Aorta (tissue), 5 donors: ENCODE results near the gene CBX2. TPM values are rescaled to one million over a fixed set of nuclear protein-coding genes. Genes with fewer than 3 reads are reported as not detected.

Experiments used
- ATAC-seq: fragments of 200-7000 bp; cut with Tn5 transposase; one replicate; pipeline ENCODE4 v1.9.1; 2022; ENCODE audit warnings: moderate library complexity; ENCODE audit not compliant: low FRiP score
- DNase-seq, 2 donors: peaks; one replicate each; pipeline ENCODE4 v3.0.0-alpha.2; 2020
- H3K27ac ChIP-seq, 2 donors: one replicate each; pipeline ENCODE4 v1.5.1; 2013; ENCODE audit warnings: low read length in 2 of 2, mild to moderate bottlenecking in 2 of 2, moderate library complexity in 2 of 2, control low read depth in 1 of 2, inconsistent platforms in 1 of 2, low read depth in 1 of 2
- H3K27me3 ChIP-seq, 2 donors: one replicate each; pipeline ENCODE4 v1.6.1; 2013; ENCODE audit warnings: control low read depth in 1 of 2, low read length in 1 of 2, mild to moderate bottlenecking in 1 of 2, moderate library complexity in 1 of 2; ENCODE audit not compliant: insufficient read depth in 2 of 2, control insufficient read depth in 1 of 2
- H3K36me3 ChIP-seq, 2 donors: one replicate each; pipeline ENCODE4 v1.6.1; 2013; ENCODE audit warnings: control low read depth in 1 of 2, low read length in 1 of 2, mild to moderate bottlenecking in 1 of 2; ENCODE audit not compliant: insufficient read depth in 2 of 2, control insufficient read depth in 1 of 2
- H3K4me1 ChIP-seq, 2 donors: one replicate each; pipeline ENCODE4 v1.6.1; 2013; ENCODE audit warnings: low read length in 2 of 2, control low read depth in 1 of 2, mild to moderate bottlenecking in 1 of 2, moderate library complexity in 1 of 2; ENCODE audit not compliant: insufficient read depth in 2 of 2, control insufficient read depth in 1 of 2
- H3K4me3 ChIP-seq, 2 donors: one replicate each; pipeline ENCODE4 v1.5.1; 2013; ENCODE audit warnings: low read length in 2 of 2, control low read depth in 1 of 2, mild to moderate bottlenecking in 1 of 2
- H3K9me3 ChIP-seq: one replicate; pipeline ENCODE4 v1.6.1; 2013; ENCODE audit warnings: mild to moderate bottlenecking, low read length; ENCODE audit not compliant: control insufficient read depth
- WGBS, 2 donors: extraction: QIAGEN DNeasy Blood & Tissue Kit; methylation state at CpG; one replicate each; pipeline ENCODE4 v1.1.7; 2013; 5-methylcytosine and 5-hydroxymethylcytosine counted together
- intact Hi-C, 2 donors: fragments of 100-400 bp; cut with DNase I; formaldehyde crosslinking; loops; one replicate each; pipeline versions ENCODE4 v1.14.2 to v1.15.0; 2022
- long read RNA-seq, 2 donors: library from polyadenylated mRNA; unstranded; transcript quantifications; one replicate each; pipeline ENCODE4 v2.0.0, GENCODE V29; 2020 to 2021
- polyA plus RNA-seq, 2 donors: library from polyadenylated mRNA; stranded (reverse); fragments of 200-250 nt; gene quantifications; one replicate each; pipeline ENCODE4 v1.2.3, GENCODE V29; 2013
- total RNA-seq, 2 donors: library from RNA; stranded (reverse); fragmentation: NEBNext Ultra II Directional; extraction: Animal tissue kit (Norgen Biotek cat#: 25700); gene quantifications; one replicate each; pipeline ENCODE4 v1.2.1, GENCODE V29; 2021
- donor health status: healthy with polysubstance abuse.
- donor health status: Bipolar disorder and iron deficiency.
- donor health status: DM: no; HTN: no; CAD: no.
- donor health status: DM: no; HTN: no; CAD: no.
- donor health status: DM: yes; HTN: yes; CAD: no.

The CBX2 gene
- total RNA-seq = 1 to 10 TPM; 1.2 to 4.5 TPM
- polyA plus RNA-seq = not detected
- long read RNA-seq, donor 1, partial matches to known transcripts = 0 of 3 reads
- long read RNA-seq, donor 1, other reads (novel, unspliced or antisense) = 3 of 3 reads
- long read RNA-seq, donor 2, partial matches to known transcripts = 0 of 2 reads
- long read RNA-seq, donor 2, other reads (novel, unspliced or antisense) = 2 of 2 reads

DNA sequence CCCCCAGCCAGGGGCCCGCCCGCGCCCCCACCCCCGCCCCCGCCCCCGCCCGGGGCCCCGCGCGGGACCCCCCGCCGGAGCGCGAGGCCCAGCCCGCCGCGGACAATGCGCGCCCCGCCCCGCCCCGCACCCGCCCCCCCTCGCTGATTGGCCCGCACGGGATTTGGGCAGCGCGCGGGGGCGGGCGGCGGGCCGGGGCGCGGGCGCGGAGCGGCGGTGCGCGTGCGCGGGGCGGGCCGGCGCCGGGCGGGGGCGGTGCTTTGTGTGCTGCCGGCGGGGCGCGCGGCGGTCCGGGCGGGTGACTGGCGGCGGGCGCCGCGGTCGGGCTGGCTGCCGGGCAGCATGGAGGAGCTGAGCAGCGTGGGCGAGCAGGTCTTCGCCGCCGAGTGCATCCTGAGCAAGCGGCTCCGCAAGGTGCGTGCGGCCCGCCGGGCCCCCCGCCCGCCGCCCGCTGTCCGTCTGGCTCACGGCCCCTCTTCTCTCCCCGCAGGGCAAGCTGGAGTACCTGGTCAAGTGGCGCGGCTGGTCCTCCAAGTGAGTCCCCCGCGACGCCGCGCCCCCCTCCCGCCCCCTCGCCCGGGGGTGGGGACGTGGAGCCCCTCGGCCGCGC lies at the start of gene CBX2:
Gene CBX2, plus strand, starts transcription at position 255 of the 610 bp plus-strand sequence. Its CDS starts 88 bp downstream, at position 343.
- Histone ChIP-seq H3K27me3 (peaks cover 0 to 2% of the 10 kb centered on the region in 2 donors), H3K36me3 (no peaks in the 10 kb centered on the region), H3K4me3 (peak within 1 kb of the TSS; percentile 37 to 41), H3K27ac (no peak within 1 kb of the TSS), H3K9me3 (no peaks in the 10 kb centered on the region), H3K4me1 (no peaks in the 10 kb centered on the region)
- ATAC-seq = peak; percentile 65
- intact Hi-C loops = loop anchor here in 1 of 2 donors (5.0 kb wide), 1 partner anchor 51 kb away; no protein-coding TSS in a partner anchor
- WGBS, 2 donors = 1% methylated on average over 33 to 96 of the region's 96 CpGs
- DNase-seq = peak; percentile 84 to 94

DNA sequence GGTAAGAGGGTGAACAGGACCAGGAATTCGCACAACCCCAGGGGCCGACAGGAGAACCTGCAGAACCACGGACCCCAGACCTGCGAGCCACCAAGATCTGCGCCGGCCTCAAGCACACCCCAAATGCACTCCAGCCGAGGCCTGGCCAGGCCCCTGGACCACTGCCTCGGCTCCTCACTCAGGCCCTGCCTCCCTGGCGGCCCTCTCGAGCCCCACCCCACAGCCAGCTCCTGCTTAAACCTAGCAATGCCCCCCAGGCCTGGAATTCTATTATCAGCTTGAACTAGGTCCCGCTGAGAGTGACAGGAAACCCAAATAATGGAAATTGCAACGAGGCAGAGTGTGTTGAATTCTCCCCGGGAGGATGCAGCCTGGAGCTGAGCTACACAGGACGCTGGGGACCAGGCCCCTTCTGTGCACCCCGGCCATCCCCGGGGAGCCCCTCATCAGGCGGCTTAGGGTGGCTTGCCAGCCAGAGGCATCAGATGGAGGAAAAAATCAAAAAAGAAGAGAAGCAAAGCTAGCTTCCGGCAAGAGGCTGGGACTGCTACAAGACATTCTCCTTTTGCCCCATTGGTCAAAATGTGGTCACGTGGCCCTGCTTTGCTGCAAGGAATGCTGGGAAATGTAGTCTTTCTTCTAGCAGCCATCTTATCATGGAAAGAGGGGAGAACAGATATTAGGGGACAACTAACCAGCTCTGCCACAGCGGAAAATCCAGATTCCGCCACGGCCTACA lies 49.6 kb upstream of the CBX2 start:
- no peaks in the 10 kb centered on the region for H3K9me3 ChIP-seq
- H3K27me3 ChIP-seq = no peaks in the 10 kb centered on the region
- WGBS, 2 donors = 29 to 38% methylated on average over 16 to 22 of the region's 22 CpGs
- peak; percentile 87 for DNase-seq
- no peaks in the 10 kb centered on the region for H3K4me1 ChIP-seq
- H3K4me3 ChIP-seq = peak overlapping the region; percentile 5 to 29
- intact Hi-C loops = loop anchor here in 1 of 2 donors (5.0 kb wide), 1 partner anchor 49 kb away; the partner anchor contains the start of gene CBX2
- no peaks in the 10 kb centered on the region for H3K36me3 ChIP-seq
- H3K27ac ChIP-seq = no peak overlapping the region
- peak; percentile 81 for ATAC-seq

DNA sequence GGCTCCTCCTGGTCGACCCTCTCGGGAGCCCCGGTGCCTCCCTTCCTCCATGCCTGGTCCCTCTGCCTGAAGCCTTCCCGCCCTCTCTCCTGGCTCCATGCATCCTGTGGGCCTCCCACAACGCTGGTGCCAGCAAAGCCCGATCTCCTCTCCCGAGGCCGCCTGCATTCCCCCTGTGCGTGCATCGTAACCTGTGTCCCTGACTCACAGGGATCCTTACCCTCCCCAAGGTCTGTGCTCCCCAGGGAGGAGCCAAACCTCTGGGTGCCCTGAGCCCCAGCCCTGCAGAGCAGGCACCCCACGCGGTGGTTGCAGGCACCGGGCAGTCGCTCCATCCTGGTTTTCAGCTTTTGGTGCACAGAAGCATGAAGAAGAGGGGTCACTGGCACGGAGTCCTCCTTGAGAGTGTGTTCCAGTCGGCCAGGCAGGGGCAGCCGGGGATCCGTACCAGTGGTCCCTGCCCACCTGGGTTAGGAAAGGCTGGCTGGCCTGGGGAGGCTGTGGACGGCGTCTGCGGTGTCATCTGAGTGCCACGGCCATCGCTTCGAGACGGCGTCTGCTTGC lies 49.0 kb upstream of the CBX2 start:
- 71 to 72% methylated on average over 23 to 26 of the region's 26 CpGs for WGBS, 2 donors
- ATAC-seq = peak; percentile 34

DNA sequence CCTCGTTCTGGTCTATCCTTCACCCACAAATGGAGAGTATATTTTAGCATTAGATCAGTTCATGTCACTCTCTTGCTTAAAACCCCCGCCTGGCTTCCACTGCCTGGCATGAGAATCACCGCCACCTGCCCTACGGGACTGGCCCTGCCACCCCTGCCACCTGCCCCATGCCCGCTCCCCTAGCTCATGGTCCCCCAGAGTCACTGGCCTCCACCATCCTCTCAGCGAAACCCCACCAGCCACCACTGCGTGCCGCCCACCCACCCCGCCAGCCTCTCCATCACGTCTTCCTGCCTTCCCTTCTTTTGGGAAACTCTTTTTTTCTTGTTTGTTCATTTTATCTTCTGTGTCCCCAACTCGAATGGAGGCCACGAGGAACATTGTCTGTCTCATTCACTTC lies 48.2 kb upstream of the CBX2 start:
- no peaks in the 10 kb centered on the region for H3K9me3 ChIP-seq
- no peak overlapping the region for H3K4me3 ChIP-seq
- no peaks in the 10 kb centered on the region for H3K4me1 ChIP-seq
- H3K27ac ChIP-seq = no peak overlapping the region
- intact Hi-C loops = loop anchor here in 1 of 2 donors (5.0 kb wide), 1 partner anchor 48 kb away; the partner anchor contains the start of gene CBX2
- WGBS, 2 donors = 94% methylated on average over 12 of the region's 12 CpGs
- DNase-seq (no peak), ATAC-seq (no peak)
- H3K36me3 ChIP-seq = no peaks in the 10 kb centered on the region
- H3K27me3 ChIP-seq = no peaks in the 10 kb centered on the region

More for the DNA sequence above, 49.0 kb upstream of the CBX2 start:
- DNase-seq = peak in 1 of 2 donors; percentile 47
- no peaks in the 10 kb centered on the region for H3K4me1 ChIP-seq
- no peak overlapping the region for H3K4me3 ChIP-seq
- no peaks in the 10 kb centered on the region for H3K27me3 ChIP-seq
- H3K27ac ChIP-seq = no peak overlapping the region
- no peaks in the 10 kb centered on the region for H3K36me3 ChIP-seq
- intact Hi-C loops = loop anchor here in 1 of 2 donors (5.0 kb wide), 1 partner anchor 48 kb away; the partner anchor contains the start of gene CBX2
- H3K9me3 ChIP-seq = no peaks in the 10 kb centered on the region

DNA sequence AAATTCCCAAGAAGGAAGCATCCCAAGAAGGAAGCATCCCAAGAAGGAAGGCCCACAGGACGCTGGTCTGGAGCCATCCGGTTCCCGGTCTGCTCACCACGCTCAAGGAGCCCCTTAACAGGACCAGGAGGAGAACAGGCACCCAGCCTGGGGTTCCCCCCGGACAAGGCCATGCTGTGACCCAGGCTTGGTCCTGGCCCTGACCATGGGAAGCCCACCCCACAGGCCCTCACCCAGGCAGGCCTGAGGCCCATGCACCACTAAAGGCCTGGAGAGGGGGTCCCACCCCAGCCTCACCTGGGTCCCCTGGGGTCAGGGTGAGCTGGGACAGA lies 47.5 kb upstream of the CBX2 start:
- no peak overlapping the region for H3K4me3 ChIP-seq
- DNase-seq (no peak), ATAC-seq (peak; percentile 17)
- H3K9me3 ChIP-seq = no peaks in the 10 kb centered on the region
- 95 to 97% methylated on average over 5 of the region's 5 CpGs for WGBS, 2 donors
- H3K27me3 ChIP-seq = no peaks in the 10 kb centered on the region
- H3K4me1 ChIP-seq = no peaks in the 10 kb centered on the region
- intact Hi-C loops = no loop called here
- H3K36me3 ChIP-seq = no peaks in the 10 kb centered on the region
- no peak overlapping the region for H3K27ac ChIP-seq

DNA sequence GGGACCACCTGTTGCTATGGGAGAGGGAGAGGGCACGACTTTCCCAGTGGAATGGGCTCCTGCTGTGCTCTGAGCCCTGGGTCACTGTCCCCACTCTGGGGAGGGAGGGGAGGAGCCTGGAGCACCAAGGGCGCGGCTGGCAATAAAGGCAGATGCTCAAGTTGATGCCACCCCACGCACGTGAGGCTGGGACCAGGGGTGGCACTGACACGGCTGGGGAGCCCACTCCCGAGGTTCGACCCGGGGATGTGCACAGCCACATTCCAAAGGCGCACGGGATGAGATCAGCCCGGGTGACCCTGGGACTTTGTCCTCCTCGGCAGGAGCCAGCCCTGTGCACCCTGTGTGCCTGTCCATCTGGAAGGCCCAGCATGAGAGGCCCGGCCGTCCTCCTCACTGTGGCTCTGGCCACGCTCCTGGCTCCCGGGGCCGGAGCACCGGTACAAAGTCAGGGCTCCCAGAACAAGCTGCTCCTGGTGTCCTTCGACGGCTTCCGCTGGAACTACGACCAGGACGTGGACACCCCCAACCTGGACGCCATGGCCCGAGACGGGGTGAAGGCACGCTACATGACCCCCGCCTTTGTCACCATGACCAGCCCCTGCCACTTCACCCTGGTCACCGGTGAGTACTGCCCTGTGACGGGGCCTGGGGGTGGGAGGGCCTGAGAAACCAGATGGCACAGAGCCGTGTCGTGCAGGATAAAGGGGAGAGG lies 47.0 kb upstream of the CBX2 start, which contains the start of gene ENPP7:
Gene ENPP7, plus strand, starts transcription at position 175 of the 715 bp plus-strand sequence. Its CDS starts 197 bp downstream, at position 372.
- no peak for ATAC-seq
- intact Hi-C loops = no loop called here
- H3K4me3 ChIP-seq = no peak within 1 kb of the TSS
- no peak for DNase-seq
- no peak within 1 kb of the TSS for H3K27ac ChIP-seq
- no peaks in the 10 kb centered on the region for H3K36me3 ChIP-seq
- H3K27me3 ChIP-seq = no peaks in the 10 kb centered on the region
- 89 to 91% methylated on average over 31 to 33 of the region's 33 CpGs for WGBS, 2 donors
- no peaks in the 10 kb centered on the region for H3K4me1 ChIP-seq
- no peaks in the 10 kb centered on the region for H3K9me3 ChIP-seq

DNA sequence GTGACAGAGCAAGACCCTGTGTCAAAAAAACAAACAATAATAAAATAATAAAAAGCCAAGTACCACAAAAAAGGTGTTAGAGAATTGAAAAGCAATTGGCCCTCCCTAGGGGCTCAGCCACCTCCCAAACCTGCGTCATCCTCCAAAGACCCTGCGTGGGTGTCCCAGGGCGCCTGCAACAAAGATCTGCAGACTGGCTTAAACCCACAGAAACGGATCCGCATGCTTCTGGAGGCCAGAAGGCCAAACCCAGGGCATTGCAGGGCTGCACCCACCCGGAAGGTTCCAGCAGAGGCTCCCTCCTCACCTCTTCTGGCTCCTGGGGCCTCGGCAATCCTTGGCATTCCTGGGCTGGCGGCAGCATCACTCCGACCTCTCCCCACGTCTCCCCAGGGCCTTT lies 45.7 kb upstream of the CBX2 start:
- intact Hi-C loops = no loop called here
- H3K36me3 ChIP-seq = no peaks in the 10 kb centered on the region
- 87 to 94% methylated on average over 10 of the region's 10 CpGs for WGBS, 2 donors
- ATAC-seq = no peak
- no peak for DNase-seq
- H3K9me3 ChIP-seq = no peaks in the 10 kb centered on the region
- no peaks in the 10 kb centered on the region for H3K4me1 ChIP-seq
- H3K4me3 ChIP-seq = no peak overlapping the region
- H3K27me3 ChIP-seq = no peaks in the 10 kb centered on the region
- no peak overlapping the region for H3K27ac ChIP-seq
